HG03045 (cell line): Measurements from ENCODE around the gene ERI3.

ENCODE experiments used
- ATAC-seq: cut with Tn5 transposase; IDR thresholded peaks from one replicate; pipeline ENCODE4 v1.9.1; 2021; ENCODE audit warnings: mild to moderate bottlenecking, moderate library complexity; ENCODE audit not compliant: unreplicated experiment

The ERI3 gene

DNA sequence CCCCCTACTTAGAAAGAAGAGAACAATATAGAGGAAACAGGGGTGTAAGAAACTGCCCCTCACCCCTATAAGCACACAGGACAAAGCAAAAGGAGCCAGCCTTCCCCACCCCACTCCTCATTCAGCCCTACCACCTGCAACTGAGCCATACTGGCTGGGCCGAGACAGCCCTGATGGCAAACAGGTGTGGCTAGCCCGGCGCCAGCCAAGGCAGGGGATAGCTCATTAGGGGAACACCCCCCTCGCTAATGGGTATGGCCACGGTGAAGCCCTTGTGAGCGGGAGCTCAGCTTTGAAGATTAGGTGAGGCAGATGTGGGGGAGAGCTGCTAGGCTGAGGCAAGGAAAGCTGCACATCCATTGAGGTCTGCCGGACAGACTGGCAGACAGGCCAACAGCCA is 65.5 kb downstream of the ERI3 start:
- ATAC-seq: no peak

DNA sequence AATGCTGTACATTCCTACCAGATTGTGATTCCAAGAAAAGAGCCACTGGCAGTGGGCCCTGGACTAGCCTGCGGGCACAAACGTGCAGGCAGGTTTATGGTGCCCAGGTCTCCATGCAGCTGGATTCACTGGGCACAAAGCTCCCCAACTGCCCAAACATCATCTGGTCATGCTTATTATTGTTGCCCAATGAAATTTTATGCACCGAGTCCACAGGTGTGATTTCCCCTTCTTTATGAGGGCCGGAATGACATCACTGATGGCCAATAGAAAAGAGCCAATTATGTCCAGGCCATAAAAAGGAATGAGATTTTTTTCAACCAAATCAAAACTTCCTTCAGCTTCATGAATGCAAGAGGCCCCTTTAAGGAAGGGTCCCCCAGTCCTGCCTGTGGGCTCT is 66.2 kb downstream of the ERI3 start:
- no peak for ATAC-seq

GRCh38 chr1:44284184-44284583 is 70.9 kb downstream of the ERI3 start:
- ATAC-seq: no peak

GRCh38 chr1:44283524-44284173 is 71.4 kb downstream of the ERI3 start:
- ATAC-seq: no peak

DNA sequence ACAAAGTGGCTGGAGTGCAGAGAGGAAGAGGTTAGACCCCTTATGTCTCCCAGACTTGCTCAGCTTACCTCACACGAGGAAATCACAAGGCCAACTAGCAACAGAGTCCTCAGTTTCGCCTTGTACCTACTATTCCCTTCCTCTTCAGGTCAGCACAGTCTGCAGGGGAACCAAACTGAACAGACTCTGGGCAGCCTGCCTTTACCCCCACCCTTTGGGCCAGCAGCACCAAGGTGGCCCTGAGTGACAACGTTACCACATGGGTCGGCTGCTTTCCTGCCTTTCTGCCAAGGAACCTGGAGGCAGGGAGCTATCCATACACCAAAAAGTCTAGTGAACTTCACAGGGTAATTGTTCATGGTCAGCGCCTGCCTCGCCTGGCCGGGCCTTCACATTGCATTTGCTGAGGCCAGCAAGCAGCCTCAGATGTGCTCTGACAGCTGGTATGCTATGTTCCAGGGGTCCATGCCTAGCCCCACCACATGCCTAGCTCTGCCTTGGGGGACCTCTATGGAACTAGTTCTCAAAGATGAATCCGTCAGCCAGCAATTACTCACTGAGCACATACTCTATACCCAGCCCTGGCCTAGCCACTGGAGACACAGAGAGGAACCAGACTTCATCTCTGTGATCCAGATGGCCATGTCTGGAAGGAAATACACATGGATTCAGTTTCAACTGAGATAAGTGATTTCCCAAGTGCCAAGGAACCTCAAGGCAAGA is 72.2 kb downstream of the ERI3 start:
- no peak for ATAC-seq

GRCh38 chr1:44281962-44282703 is 72.9 kb downstream of the ERI3 start:
- ATAC-seq: no peak

DNA sequence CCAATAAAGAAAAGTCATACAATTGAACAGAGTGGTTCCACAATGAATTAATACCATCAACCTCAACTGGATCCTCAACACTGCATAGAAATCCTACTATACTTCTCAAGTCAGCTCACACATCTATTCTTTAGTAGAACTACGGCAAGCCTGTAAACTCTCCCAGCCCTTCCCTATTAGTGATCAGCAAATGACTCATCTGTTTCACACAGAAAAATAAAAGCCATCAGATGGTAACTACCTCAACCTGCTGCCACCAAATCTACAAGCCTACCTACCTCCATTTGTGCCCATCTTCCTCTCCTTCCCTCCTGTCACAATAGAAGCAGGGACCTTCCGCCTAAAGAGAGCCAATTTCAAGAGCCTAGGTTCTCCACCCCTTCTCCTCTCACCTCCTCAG is 78.2 kb downstream of the ERI3 start:
- ATAC-seq: no peak

DNA sequence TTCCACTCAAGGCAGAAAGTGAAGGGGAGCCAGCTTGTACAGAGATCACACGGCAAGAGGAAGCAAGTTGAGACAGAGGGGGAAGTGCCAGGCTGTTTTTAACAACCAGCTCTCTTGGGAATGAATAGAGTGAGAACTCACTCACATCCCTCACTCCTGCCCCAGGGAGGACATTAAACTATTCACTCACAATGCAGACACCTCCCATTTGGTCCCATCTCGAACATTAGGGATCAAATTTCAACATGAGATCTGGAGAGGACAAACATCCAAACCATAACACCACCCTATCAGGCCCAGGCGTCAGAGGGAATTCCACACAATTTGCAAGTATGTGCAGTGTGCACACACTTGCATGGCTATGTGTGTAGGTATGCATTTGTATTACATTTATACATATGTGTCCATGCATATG is 79.1 kb downstream of the ERI3 start:
- ATAC-seq: no peak

- ATAC-seq: no peak
Observed at GRCh38 chr1:44275296-44275962, 79.6 kb downstream of the ERI3 start.

GRCh38 chr1:44273560-44274350 is 81.3 kb downstream of the ERI3 start:
- ATAC-seq: no peak

- no peak for ATAC-seq
Observed at GRCh38 chr1:44272992-44273391, 82.1 kb downstream of the ERI3 start.

GRCh38 chr1:44271646-44272045 is 83.4 kb downstream of the ERI3 start:
- ATAC-seq: no peak

DNA sequence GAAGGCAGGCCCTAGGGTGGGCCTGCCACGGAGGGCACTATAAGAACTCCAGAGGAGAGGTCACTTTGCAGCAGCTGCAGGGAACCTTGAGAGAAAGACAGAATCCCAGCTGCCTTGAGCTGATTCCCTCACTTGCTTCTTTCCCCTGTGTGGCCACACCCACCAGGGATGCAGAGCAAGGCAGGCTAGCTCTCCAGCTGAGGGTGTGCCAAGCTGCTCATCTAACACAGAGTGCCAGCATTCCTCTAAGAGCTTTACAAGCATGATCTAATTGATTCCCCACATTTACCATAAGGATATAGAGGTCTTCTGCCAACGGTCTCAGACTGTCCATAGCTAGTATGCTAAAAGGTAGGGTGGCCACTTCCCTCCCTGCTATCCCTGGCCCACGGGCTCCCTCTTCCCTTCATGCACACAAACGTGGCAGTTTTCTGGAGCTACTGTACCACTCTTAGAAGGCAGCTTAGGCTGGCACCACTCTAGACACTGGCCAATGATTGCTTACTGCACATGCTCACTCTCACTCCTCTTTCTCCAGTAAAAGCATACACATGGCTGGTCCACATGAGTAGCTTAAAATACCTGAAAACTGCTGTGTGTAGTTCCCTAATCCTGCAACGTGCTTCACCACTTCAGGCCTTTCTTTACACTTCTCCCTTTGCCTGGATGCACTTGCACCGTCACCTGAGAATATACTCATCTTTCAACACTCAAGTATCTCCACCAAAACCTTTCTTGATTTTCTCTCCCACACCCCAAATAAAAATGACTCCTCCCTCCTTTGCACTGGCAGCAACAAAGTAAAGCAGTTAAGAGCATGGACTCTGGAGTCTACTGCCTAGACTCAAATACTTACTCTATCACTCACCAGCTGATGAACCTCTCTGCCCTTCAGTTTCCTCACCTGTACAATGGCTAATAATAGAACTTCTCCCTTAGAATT is 84.1 kb downstream of the ERI3 start:
- no peak for ATAC-seq

GRCh38 chr1:44268054-44268453 is 87.0 kb downstream of the ERI3 start:
- ATAC-seq: no peak

- no peak for ATAC-seq
Observed at GRCh38 chr1:44267438-44267837, 87.6 kb downstream of the ERI3 start.

- no peak for ATAC-seq
Observed at GRCh38 chr1:44266400-44267344, 88.4 kb downstream of the ERI3 start.

DNA sequence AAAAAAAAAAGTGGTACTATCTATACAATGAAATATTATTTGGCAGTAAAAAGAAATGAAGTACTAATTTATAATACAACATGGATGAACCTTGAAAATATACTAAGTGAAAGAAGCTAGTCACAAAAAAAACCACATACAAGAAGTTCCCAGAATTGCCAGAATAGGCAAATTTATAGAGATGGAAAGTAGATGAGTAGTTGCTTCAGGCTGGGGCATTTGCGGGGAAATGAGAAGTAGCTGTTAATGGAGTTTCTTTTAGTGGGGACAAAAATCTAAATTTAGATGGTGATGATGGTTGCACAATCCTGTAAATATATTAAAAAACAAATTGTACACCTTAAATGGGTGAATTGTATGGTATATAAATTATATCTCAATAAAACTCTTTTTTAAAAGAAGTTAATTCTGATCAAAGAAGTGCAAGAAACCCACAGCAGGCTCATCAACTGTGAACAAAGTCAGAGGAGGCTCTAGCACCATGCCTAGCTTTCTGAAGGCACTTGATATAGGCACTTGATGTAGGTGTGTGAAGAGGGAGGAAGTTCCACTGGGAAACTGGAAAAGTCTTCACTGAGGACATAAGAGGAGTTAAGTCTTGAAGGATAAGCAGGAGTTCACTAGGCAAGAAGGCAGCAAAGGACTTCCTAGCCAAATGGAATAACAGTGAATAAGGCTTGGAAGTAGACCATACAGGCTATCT is 89.2 kb downstream of the ERI3 start:
- no peak for ATAC-seq

DNA sequence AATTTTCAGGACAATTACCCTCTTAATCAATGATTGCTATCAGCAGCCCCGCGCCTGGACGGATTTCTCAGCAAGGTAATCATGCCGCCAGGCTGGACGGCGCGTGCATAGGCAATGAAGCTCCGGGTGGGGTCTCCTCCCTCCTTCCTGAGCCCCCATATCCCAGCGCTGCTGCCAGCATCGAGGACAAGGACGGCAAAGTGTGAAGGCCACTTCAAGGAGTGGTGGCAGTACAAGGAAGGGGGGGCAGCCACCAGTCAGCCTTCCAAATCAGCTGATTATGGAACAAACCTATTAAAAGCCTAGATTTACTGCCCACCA is 90.6 kb downstream of the ERI3 start:
- ATAC-seq: no peak
